NCI-H524 treated with DMSO at 0.1 percent for 48 hours (cell line): ENCODE results near the gene LCN15.
"Not testable (repeated sequence)": the region's sequence is repeated elsewhere in the genome, so short reads cannot be mapped to it uniquely, and the experiment has no call there.

Experiments
- DNase-seq: peaks from one replicate; lab custom pipeline; 2025; lab: John Stamatoyannopoulos, UW

The LCN15 gene

DNA sequence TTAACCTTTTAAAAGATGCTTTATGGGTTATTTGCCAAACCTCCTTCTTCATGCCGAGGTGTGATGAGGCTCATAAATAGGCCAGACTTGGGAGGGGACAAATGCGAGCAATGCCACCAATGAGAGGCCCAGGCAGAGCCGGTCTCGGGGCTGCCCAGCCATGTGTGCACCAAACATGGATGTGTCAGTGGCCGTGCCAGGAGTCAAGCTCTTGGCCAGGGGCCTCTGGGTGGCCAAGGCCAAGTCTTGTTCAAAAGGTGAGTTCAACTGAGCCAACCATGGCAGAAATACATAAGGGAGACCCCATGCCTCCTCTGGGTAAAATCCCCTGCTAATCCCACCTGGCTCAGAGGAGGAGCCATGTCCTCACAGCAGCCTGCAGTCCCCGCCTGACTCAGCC lies 10.9 kb upstream of the LCN15 start:
- no peak for DNase-seq

DNA sequence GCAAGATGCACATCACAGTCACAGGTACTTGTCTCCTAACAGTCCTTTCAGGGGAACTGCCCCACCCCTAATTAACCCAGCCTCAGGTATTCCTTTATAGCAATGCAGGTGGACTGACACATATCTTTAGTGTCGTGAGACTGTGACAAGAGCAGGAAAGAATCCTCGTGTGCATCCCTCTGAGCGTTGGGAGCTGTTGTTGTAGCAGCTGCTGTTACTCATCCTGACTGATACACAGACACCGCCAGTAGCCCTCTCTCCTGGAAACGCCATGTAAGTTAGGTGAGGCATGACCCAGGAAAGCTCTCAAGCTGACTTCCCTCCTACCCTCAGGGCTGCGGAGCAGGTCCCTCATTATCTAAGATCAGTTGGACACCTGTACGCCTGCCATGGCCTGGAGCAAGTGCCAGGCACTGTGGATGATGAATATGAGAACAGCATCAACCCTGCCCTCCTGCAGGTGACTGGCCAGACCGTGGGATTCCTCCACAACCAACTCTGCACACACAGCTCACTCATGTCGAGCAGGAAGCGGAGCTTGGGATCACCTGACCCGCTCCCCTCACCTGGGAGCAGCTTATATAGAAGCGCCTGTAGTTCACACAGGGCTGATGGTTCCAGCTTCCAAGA lies 10.2 kb upstream of the LCN15 start:
- DNase-seq: no peak

DNA sequence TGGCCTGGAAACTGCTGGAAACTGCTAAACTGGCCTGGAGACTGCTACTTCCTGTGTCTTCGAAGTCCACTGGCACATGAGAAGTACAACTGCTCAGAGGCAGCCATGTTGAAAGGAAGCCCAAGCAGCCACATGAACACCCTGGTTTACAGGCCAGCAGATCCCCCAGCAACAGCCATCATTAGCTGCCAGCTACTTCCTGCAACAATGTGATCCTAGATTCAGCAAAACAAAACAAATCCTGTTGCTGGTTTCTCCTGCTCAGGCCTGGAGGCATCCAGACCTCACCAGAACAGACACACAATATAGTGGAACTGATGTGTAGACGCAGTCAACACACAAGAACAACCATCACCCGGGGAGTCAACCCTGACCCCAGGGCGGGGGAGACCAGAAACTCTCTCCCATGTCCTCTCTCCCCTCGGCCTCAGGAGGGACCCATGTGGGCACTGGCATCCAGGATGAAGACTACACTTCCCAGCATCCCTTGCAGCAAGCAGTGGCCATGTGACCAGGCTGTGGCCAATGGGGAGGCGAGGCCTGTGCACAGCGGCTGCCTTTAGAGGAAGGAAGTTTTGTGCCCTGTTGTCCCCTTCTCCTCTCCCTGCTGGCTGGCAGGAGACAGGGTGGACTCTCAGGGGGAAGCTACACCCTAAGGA lies 9.2 kb upstream of the LCN15 start:
- DNase-seq: no peak

GRCh38 chr9:136771907-136772415 lies 7.6 kb upstream of the LCN15 start:
- no peak for DNase-seq

GRCh38 chr9:136769710-136770191 lies 5.4 kb upstream of the LCN15 start:
- DNase-seq: no peak

DNA sequence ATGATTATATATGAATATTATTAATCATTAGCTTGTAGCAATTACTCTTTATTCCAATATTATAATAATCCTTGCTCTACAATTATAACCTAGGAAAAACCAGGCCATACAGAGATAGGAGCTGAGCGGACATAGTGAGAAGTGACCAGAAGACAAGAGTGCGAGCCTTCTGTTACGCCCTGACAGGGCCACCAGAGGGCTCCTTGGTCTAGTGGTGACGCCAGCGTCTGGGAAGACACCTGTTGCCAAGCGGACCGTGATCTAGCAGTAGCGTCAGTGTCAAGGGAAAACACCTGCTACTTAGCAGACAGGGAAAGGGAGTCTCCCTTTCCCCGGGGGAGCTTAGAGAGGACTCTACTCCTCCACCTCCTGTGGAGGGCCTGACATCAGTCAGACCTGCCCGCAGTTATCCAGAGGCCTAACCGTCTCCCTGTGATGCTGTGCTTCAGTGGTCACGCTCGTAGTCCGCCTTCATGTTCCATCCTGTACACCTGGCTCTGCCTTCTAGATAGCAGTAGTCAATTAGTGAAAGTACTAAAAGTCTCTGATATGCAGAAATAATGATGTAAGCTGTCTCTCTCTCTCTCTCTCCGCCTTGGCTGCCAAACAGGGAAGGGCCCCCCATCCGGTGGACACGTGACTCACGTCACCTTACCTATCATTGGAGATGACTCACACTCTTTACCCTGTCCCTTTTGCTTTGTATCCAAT lies 2.2 kb upstream of the LCN15 start:
- peak; percentile 9 for DNase-seq

- not testable (repeated sequence) for DNase-seq
Observed at GRCh38 chr9:136765745-136766409, 1.6 kb upstream of the LCN15 start.

DNA sequence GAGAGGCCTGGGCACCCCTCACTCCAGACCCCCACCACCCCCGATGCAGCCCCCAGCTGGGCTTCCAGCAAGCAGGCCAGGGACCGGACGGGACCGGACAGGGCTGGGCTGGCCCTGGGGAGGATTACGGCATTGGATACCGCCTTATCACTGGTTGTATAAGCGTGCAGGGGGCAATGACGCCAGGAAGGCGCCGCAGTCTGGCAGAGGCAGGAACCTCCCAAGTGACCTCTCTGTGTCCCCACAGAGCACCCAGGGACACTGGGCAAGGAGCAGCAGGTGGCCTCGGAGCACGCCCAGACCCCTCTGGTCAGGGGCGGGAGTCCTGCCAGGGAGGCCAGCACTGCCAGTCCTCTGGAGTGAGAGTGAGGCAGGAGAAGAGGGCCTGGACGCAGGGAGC lies 723 bp upstream of the LCN15 start:
- DNase-seq: no peak

DNA sequence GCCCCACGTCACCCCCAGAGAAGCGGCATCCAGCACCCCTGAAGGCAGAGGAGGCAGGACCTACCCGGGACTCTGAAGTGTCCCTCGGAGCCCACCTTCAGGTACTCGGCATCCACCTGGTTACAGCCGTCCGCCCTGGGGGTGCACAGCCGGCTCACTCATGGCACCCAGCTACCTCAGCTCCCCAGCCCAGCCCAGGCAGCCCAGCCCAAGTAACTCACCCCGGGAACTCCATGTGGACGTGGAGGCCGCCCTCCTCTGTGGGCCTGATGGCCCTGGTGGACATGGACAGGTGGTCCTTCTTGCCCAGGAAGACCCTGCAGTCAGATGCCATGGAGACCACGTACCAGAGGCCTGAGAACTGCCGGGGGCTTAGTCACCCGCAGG lies 676 bp downstream of the LCN15 start:
- DNase-seq: no peak

DNA sequence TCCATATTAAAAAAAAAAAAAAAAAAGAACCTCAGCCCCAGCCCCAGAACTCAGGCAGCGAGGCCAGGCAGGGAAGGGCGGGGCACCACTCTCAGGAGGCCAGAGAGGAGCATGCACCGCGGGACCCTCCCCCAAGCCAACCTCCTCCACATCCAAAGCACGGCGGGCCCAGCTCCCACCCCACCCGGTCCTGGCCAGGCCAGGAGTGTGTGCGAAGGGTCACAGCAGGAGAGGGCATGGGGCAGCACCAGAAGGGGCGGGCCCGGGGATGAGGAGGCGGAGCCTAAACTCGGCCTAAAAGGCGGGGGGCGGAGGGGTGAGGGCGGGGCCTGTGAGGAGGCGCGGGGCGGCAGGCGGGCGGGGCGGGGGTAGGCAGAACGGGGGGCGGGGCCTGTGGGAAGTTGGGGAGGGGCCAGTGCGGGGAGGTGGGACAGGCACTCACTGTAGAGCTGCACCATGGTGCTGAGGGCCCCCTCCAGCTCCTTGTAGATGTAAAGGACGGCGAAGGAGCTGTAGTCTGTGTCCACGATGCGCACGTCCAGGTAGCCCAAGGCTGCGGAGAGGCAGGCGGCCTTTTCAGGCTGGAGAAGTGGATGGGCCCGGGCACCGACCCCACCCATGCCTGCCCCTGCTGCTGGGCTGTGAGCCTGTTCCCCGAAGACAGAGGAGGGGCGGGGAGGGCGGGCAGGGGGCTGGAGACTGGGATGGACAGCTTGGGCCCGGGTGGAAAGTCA lies 1.2 kb downstream of the LCN15 start:
- no peak for DNase-seq

DNA sequence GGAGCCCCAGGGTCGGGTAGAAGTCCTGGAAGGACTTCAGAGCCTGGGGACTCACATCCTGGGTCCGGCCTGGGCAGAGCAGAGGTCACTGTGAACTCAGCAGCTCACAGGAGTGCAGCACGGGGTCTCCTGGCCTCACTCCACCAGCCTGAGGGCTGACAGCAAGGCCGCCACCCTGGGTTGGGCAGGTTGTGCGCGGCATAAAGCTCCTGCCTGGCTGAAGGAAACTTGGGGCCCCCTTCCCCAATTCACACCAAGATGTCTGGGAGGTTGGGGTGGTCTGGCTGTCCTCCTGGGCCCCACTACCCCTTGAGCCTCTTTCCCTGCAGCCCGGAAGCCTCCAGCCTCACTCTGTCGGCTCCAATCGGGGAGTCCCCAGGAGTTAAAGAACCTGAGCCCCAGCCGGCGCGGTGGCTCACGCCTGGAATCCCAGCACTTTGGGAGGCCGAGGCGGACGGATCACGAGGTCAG lies 2.1 kb downstream of the LCN15 start:
- no peak for DNase-seq

DNA sequence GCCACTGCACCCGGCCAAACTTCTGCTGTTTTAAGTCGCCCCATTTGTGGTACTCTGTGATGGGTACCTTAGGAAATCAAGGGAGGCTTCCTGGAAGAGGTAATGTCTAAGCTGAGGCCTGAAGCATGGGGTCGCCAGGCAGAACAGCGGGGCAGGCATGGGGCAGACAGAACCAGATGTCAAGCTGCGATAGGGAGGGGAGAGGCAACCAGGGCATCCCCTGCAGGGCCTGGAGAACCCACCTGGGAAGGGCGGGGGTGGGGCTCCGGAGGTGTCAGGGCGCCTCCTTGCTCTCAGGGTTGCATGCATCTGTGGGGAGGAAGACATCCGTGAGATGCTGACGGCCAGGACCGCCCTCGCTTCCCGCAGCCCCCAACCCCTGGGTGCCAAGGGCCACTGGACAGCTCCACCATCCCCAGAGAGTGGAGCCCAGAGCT lies 2.8 kb downstream of the LCN15 start:
- DNase-seq: no peak

- DNase-seq: not testable (repeated sequence)
Observed at GRCh38 chr9:136760834-136761544, 3.3 kb downstream of the LCN15 start.

- DNase-seq: no peak
Observed at GRCh38 chr9:136760424-136760823, 3.9 kb downstream of the LCN15 start.

- DNase-seq: no peak
Observed at GRCh38 chr9:136759436-136760325, 4.6 kb downstream of the LCN15 start.

GRCh38 chr9:136759001-136759400 lies 5.3 kb downstream of the LCN15 start:
- no peak for DNase-seq

- no peak for DNase-seq
Observed at GRCh38 chr9:136757751-136758140, 6.6 kb downstream of the LCN15 start.

GRCh38 chr9:136757328-136757727 lies 7.0 kb downstream of the LCN15 start:
- DNase-seq: no peak

DNA sequence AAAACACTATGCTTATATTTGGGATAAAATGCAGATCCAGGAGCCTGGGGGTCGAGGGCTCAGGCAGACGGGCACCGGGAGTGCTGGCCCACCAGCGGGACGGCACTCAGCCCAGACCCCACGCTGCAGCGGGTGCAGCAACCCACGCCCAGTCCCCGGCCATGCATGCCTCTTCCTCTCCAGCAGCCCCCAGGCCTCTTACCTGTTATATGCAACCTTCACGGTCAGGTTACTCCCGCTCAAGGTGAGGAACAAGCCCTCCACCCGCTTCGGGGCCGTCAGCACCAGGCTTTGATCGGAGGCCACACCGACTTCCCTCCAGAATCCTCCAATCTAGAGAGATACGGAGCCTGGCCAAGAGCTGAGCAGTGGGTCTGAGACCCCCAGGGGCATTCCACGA lies 7.5 kb downstream of the LCN15 start:
- no peak for DNase-seq

DNA sequence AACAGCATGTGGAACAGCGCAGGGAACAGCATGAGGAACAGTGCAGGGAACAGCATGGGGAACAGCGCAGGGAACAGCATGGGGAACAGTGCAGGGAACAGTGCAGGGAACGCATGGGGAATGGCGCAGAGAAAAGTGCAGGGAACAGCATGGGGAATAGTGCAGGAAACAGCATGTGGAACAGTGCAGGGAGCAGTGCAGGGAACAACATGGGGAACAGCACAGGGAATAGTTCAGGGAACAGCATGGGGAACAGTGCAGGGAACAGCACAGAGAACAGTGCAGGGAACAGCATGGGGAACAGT lies 8.2 kb downstream of the LCN15 start:
- no peak for DNase-seq
